Astrocyte (in vitro differentiated cells and primary cell): ENCODE measurements around the gene NINL.

Source experiments
- CTCF ChIP-seq: IDR thresholded peaks from 2 replicates; pipeline ENCODE4 v1.5.1; 2011; ENCODE audit warnings: low read depth, mild to moderate bottlenecking, inconsistent platforms, low read length, moderate library complexity; ENCODE audit not compliant: insufficient read depth
- EZH2 ChIP-seq: IDR thresholded peaks from 2 replicates; pipeline ENCODE4 v1.6.1; 2012; ENCODE audit warnings: mild to moderate bottlenecking, low read length, inconsistent platforms; ENCODE audit not compliant: insufficient read depth

DNA sequence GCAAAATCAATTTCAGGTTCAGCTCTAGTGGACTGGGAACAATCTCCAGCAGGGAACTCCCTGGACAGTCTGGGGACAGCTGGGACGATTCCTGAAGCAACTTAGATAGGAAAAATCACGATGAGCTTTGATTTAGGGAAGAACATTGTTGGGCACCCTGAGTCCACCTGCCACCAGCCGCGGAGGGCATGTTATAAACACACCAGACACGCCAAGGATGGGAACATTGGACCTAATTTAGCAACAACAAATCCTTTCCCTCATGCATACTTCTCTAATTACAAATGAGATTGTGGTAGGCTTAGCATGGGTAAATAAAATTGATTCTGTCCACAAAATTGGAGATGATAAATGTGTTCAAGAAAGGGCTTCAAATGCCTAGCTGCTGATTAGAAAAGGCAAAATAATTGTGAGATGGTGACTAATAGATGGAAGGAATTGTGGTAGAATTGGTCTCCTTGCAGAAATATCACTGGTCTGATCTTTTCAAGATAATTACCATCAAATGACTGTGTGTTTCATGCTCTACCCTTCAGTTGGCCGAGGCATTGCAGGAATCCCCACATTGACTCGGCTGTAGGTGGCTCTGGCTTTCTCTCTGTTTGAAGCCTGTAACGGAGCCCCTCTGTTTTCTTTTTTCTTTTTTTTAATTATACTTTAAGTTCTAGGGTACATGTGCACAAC lies 44.6 kb upstream of the NINL start:
- TF ChIP-seq CTCF (no peak), EZH2 (no peak)
